GM23248 (cell line): ENCODE results near the gene TMED8.

Experiments used
- EZH2 ChIP-seq: fragments of 200-600 bp; sonication (generic); IDR thresholded peaks from 2 replicates; pipeline ENCODE4 v1.6.1; 2018; ENCODE audit warnings: antibody characterized with exemption, mild to moderate bottlenecking; ENCODE audit not compliant: insufficient read depth, poor library complexity, severe bottlenecking
- EZH2phosphoT487 ChIP-seq: fragments of 200-600 bp; sonication (generic); IDR thresholded peaks from 2 replicates; pipeline ENCODE4 v1.6.1; 2018; ENCODE audit warnings: antibody characterized with exemption, moderate library complexity, mild to moderate bottlenecking, low read depth; ENCODE audit not compliant: insufficient read depth

GRCh38 chr14:77303417-77304156 lies 73.3 kb downstream of the TMED8 start:
- TF ChIP-seq EZH2phosphoT487, result no peak
- no peak for TF ChIP-seq EZH2
